Raji (cell line): ENCODE results near the gene AGBL3.
A peak's percentile ranks its signal among the peaks of the same experiment; 100 is the strongest.

Source experiments
- POLR2A ChIP-seq: IDR thresholded peaks from 2 replicates; pipeline ENCODE4 v1.6.1; 2011; ENCODE audit warnings: low read depth, low read length, control low read depth; ENCODE audit not compliant: insufficient read depth

Gene AGBL3

GRCh38 chr7:135164357-135165061, 178.2 kb downstream of the AGBL3 start:
- TF ChIP-seq POLR2A: no peak

DNA sequence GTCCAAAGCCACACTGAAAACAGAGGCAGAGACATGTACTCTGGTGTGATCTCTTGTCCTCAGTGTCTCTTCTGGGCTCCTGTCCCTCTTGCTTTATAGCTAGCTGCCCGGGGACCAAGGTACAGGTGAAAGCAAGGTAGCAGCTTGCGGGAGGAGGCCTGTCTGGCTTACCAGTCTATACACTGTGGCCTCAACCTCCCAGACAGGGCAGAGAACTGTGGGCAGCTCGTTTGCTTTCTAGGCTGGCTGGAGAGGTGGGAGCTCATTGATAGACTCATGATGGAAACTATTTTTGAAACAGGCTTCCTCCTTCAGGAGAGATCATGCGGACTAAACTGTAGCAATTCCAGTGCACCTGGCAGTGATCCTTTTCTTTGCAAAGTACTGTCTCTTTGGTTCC, 179.6 kb downstream of the AGBL3 start:
- no peak for TF ChIP-seq POLR2A

GRCh38 chr7:135166338-135166990, 180.2 kb downstream of the AGBL3 start:
- no peak for TF ChIP-seq POLR2A

GRCh38 chr7:135167365-135167917, 181.1 kb downstream of the AGBL3 start:
- no peak for TF ChIP-seq POLR2A

DNA sequence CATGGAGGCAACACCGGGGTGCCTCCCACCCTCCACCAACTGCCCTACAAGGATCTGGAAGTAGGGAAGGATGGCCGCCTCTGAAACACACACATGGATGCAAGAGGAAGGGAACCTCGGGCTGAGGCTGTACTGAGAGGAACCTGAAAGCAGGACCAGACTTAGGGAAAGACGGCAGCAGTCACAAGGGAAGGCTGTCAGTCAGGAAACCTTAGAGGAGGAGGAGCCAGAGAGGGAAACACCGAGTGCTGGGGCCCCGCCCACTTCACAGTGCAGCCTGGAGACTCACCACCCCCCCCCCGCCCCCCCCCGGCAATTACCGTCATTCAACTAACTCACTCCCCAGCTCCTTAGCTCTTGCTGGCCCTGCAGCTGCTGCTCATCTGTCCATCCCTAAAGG, 181.7 kb downstream of the AGBL3 start:
- TF ChIP-seq POLR2A: no peak

DNA sequence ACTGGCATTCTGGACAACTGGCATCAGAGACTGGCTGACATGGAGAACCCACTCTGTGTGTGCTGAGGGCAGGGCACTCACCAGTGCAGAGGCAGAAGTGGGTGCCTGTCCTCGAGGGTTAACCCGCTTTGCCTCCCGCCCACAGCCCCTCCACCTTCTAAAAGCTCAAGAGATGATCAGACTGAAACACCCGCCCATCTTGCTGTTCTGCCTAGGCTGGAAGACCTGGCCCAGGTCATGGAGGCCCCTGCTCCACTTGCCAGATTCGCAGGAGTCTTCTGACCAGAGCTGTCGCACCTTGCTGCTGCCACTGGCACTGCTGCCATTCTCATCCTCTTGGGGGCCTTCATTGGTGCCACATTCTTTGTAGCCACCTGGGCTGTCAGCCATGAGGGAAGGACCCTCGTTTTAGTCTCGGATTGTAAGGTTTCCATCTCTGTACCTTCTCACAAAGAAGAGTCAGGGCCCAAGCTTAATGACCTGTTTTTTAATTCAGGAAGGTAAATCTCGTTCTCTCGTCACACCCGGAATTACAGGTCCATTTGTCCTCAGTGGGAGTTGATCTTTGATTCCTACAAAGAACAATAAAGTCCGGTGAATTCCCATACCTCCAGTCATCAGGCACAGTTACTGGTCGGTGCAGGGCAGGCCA, 182.3 kb downstream of the AGBL3 start:
- TF ChIP-seq POLR2A: no peak

DNA sequence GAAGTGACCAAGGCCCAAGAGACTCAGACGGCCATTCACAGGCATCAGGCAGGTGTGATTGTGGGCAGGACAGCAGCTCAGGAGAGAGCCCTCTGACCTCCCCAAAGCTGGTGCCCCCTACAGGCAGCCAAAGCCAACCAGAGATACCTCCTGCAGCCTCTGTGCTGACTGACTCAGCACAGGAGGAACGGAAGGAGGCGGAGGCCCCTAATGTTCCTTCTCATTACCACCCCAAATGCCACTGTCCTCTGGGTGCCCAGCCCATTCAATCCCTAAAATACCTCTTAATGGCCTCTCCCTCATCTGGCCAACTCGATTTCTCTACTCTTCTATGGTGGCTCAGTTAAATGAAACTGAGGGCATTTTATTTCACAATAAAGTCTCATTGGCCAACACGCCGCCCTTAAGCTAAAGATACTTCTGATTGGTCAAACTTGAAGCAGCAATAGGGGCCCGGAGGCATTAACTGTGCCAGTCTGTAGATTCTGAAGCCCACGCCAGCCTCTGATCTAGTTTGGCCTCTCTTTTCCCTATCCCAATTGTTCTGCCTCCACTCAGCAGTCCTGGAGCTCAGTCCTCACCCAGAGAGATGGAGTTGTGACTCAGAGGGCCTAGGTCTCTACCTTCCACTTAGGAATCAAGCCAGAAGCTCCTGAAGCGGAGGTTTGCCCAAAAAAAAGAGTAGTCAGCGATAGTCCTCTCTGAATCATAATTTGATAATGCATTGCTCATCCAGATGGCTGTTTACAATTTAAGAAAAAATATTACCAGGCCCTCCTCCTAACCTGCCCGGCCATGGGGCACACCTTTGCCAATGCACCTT, 183.0 kb downstream of the AGBL3 start:
- TF ChIP-seq POLR2A: peak; percentile 26; the same call in 1 of the 2 replicates

GRCh38 chr7:135169964-135170273, 183.6 kb downstream of the AGBL3 start:
- TF ChIP-seq POLR2A: no peak

- TF ChIP-seq POLR2A: peak; percentile 78
Observed at GRCh38 chr7:135170274-135170997, 184.1 kb downstream of the AGBL3 start, which contains the start of gene CYREN. TSS of gene CYREN (minus strand) at chr7:135170707. CDS start at chr7:135168922, 1,785 bp downstream.

- no peak for TF ChIP-seq POLR2A
Observed at GRCh38 chr7:135174941-135175340, 188.6 kb downstream of the AGBL3 start.

DNA sequence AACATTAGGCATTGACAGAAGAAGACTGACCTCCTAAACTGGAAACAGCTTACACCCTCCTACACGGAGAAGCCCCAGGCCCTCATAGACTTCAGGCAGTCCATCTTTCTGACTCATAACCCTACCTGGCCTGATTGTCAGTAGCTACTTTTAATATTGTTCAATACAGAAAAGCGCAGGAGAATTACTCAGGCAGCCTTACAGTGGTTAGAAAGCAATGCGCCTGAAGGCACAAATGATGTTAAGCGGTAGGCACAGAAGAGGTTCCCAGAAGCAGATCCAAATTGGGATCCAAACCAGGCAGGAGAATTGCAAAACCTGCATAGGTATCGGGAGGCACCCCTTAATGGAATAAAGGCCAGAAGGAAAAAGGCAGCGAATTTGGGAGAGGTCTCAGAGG, 189.6 kb downstream of the AGBL3 start:
- TF ChIP-seq POLR2A: no peak

DNA sequence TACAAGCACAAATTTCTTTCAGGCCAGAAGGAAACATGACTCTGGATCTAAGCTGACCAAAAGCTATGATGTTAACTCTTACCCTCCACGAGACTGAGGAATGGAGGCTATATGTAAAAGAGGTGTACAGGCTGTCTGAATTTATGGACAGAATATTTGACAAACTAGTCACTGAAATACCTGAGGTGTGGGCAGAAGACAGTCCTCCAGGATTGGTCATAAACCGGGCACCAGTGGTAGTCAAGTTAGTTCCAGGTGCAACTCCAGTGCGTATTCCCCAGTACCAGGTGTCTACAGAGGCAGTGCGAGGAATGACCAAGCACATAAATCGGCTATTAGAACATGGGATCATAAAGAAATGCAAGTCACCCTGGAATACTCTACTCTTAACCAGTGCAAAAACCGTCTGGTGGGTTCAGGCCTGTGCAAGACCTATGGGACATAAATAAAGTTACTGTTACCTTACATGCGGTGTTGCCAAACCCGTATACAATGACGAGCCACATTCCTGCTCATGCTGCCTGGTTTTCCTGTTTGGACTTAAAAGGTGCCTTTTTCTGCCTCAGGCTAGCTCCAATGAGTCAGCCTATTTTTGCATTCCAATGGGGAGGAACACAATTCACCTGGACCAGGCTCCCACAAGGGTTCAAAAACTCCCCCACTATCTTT, 190.9 kb downstream of the AGBL3 start:
- TF ChIP-seq POLR2A: no peak

DNA sequence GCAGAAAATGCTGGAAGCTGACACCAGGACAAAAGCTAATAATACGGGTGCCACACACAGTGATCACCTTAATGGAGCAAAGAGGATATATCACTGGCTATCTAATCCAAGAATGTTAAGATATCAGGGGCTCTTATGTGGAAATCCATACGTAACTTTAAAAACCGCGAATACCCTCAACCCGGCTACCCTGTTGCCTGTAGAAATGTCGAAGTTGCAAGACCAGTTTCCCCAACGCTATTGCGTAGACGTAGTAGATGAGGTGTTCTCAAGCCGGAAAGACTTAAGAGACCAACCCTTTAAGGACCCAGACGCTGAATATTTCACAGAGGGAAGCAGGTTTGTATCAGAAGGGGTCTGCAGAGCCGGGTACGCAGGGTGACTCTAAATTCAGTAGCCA, 192.1 kb downstream of the AGBL3 start:
- TF ChIP-seq POLR2A: no peak
